C4-2B (cell line): Measurements from ENCODE around the gene RIBC1.

Experiments used
- ZFX ChIP-seq: fragments of 450-650 bp; IDR thresholded peaks from 2 replicates; pipeline ENCODE4 v1.6.1; 2017
- TF ChIP-seq, protein P1 (sequence below): fragments of 450-650 bp; conservative IDR thresholded peaks from 2 replicates; pipeline ENCODE4 v1.5.1; 2017; ENCODE audit warnings: mild to moderate bottlenecking

DNA sequence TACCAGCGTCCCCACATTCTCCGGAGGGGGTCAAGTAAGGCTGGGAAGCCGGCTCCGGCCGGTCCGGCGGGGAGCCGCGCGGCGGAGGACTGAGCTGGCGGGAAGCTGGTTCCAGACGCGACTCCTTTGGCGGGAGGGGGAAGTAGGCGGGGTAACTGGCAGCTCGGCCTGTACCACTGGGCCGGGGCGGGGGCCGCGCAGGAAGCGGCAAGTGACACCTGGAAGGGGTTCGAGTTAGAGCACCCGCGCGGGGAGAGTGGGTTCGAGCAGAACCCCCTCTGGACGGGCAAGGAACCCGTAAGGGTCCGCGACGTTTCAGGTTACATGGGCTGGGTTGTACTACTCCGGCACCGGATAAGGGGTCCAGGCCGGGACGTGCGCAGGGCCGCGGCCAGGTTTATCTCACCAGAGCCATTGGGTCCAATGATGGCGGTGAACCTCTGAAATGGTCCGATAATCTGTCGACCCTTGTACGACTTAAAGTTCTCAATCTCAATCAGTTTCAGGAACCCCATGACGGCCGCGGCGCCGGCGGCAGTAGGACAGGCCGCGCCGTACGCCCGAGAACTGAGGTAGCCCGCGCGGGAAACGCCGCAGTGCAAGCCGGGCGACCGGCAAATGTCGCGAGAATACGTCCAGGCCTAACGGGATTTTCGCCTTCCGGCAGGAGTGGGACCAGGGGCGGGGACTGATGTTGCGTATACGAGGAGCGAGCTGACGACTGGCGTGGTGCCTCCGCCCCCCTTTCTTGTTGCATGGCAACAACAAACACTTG is 400 bp upstream of the RIBC1 start, which contains the start of gene SMC1A:
- TF ChIP-seq, protein P1, sequence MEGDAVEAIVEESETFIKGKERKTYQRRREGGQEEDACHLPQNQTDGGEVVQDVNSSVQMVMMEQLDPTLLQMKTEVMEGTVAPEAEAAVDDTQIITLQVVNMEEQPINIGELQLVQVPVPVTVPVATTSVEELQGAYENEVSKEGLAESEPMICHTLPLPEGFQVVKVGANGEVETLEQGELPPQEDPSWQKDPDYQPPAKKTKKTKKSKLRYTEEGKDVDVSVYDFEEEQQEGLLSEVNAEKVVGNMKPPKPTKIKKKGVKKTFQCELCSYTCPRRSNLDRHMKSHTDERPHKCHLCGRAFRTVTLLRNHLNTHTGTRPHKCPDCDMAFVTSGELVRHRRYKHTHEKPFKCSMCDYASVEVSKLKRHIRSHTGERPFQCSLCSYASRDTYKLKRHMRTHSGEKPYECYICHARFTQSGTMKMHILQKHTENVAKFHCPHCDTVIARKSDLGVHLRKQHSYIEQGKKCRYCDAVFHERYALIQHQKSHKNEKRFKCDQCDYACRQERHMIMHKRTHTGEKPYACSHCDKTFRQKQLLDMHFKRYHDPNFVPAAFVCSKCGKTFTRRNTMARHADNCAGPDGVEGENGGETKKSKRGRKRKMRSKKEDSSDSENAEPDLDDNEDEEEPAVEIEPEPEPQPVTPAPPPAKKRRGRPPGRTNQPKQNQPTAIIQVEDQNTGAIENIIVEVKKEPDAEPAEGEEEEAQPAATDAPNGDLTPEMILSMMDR: no peak
- peak; percentile 92 for TF ChIP-seq ZFX
